Smooth muscle cell (in vitro differentiated cells): Measurements from ENCODE around the gene GIPC2. TPM values are rescaled to one million over a fixed set of nuclear protein-coding genes. Genes with fewer than 3 reads are reported as not detected.

Source experiments
- DNase-seq: peaks from one replicate; lab custom pipeline; 2025; ENCODE audit not compliant: unreplicated experiment; lab: John Stamatoyannopoulos, UW
- H2AFZ ChIP-seq: fragments of 200-600 bp; sonication (generic); 2 replicates; pipeline ENCODE4 v1.6.0; 2016; ENCODE audit warnings: antibody characterized with exemption, low read depth, mild to moderate bottlenecking
- H3F3A ChIP-seq: fragments of 200-600 bp; sonication (generic); 2 replicates; pipeline ENCODE4 v1.6.0; 2017; ENCODE audit warnings: antibody characterized with exemption, low read depth
- H3K27ac ChIP-seq: fragments of 200-600 bp; sonication (generic); 2 replicates; pipeline ENCODE4 v1.5.1; 2016; ENCODE audit warnings: low read depth, mild to moderate bottlenecking
- H3K27me3 ChIP-seq: fragments of 200-600 bp; sonication (generic); 2 replicates; pipeline ENCODE4 v1.6.1; 2016; ENCODE audit warnings: low read depth, mild to moderate bottlenecking
- H3K36me3 ChIP-seq: fragments of 200-600 bp; sonication (generic); 2 replicates; pipeline ENCODE4 v1.5.1; 2016; ENCODE audit warnings: low read depth
- H3K4me1 ChIP-seq: fragments of 200-600 bp; sonication (generic); 2 replicates; pipeline ENCODE4 v1.5.1; 2016; ENCODE audit warnings: low read depth
- H3K4me2 ChIP-seq: fragments of 200-600 bp; sonication (generic); 2 replicates; pipeline ENCODE4 v1.6.0; 2016; ENCODE audit warnings: mild to moderate bottlenecking
- H3K4me3 ChIP-seq: fragments of 200-600 bp; sonication (generic); 2 replicates; pipeline ENCODE4 v1.5.1; 2016; ENCODE audit warnings: mild to moderate bottlenecking
- H3K79me2 ChIP-seq: fragments of 200-600 bp; sonication (generic); 2 replicates; pipeline ENCODE4 v1.6.0; 2016; ENCODE audit warnings: low read depth, mild to moderate bottlenecking
- H3K9ac ChIP-seq: fragments of 200-600 bp; sonication (generic); 2 replicates; pipeline ENCODE4 v1.6.0; 2016; ENCODE audit warnings: low read depth
- H3K9me3 ChIP-seq: fragments of 200-600 bp; sonication (generic); replicated peaks from 2 replicates; pipeline ENCODE4 v1.5.1; 2016; ENCODE audit warnings: low read depth
- H4K20me1 ChIP-seq: fragments of 200-600 bp; sonication (generic); 2 replicates; pipeline ENCODE4 v1.6.0; 2016; ENCODE audit warnings: low read depth
- WGBS: methylation state at CpG from one replicate; pipeline ENCODE4 v1.1.7; 2016; ENCODE audit warnings: low lambda C conversion rate; 5-methylcytosine and 5-hydroxymethylcytosine counted together
- polyA plus RNA-seq: library from polyadenylated mRNA; unstranded; fragments of >200 nt; fragmentation: Nextera tagmentation; extraction: Ambion mirVana; gene quantifications from 2 replicates; pipeline ENCODE4 v1.2.1, GENCODE V29; 2016
- total RNA-seq: library from RNA; depleted of rRNA; stranded (reverse); fragments of >200 nt; gene quantifications from 2 replicates; pipeline ENCODE4 v1.2.3, GENCODE V29; 2014
- TF ChIP-seq, protein P1 (sequence below): fragments of 200-600 bp; sonication (generic); IDR thresholded peaks from 2 replicates; pipeline ENCODE4 v1.5.1; 2017; ENCODE audit warnings: borderline replicate concordance, mild to moderate bottlenecking, antibody characterized with exemption; ENCODE audit not compliant: insufficient read depth, poor library complexity, severe bottlenecking

Gene GIPC2
- total and polyA plus RNA-seq, 2 experiments from 2014 or later: 0.05 TPM; not detected in 1

DNA sequence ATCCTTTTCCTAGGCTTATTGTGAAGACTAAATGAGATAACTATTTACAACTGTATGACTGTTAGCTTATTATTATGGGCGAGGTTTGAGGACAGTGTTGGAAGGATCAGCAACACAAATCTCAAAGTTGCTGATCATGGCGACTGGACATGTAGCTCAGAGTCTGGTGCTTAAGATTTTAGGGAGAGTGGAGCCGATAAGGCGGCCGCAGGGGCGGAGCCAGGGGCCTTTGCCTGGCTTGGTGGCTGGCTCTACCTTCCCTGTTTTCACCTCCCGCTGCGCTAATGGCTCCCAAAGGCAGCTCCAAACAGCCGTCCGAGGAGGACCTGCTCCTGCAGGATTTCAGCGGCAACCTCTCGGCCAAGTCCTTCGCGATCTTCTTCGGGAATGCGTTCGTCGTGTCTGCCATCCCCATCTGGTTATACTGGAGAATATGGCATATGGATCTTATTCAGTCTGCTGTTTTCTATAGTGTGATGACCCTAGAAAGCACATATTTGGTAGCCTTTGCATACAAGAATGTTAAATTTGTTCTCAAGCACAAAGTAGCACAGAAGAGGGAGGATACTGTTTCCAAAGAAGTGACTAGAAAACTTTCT lies 45.5 kb downstream of the GIPC2 start:
- Histone ChIP-seq H4K20me1 (no peaks in the 10 kb centered on the region), H3K4me2 (no peak overlapping the region)

DNA sequence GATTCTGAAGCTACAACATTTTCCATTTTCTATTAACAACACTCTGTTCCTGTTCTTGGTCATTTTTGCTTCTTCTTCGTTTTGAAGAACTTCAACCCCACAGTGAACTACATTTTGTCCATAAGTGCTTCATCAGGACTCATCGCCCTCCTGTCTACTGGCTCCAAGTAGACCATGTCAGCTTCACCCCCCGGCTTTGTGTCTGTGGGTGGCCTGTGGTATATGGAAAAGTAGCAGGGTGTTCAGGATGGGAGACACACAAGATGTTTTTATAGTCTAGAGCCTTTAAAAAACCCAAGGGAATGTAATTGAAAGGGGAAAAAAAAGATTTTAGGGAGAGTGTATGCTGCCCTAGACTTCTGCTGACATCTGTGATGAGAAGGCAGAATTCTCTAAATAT lies 46.1 kb downstream of the GIPC2 start:
- Histone ChIP-seq H3K36me3 (no peaks in the 10 kb centered on the region), H3K9ac (no peak overlapping the region), H3K4me1 (no peaks in the 10 kb centered on the region), H3K27ac (no peak overlapping the region), H3K4me3 (no peak overlapping the region), H3K9me3 (no peaks in the 10 kb centered on the region), H3K27me3 (no peaks in the 10 kb centered on the region), H2AFZ (no peak overlapping the region), H4K20me1 (no peaks in the 10 kb centered on the region), H3K4me2 (no peak overlapping the region), H3F3A (no peaks in the 10 kb centered on the region), H3K79me2 (no peaks in the 10 kb centered on the region)
- TF ChIP-seq, protein P1, sequence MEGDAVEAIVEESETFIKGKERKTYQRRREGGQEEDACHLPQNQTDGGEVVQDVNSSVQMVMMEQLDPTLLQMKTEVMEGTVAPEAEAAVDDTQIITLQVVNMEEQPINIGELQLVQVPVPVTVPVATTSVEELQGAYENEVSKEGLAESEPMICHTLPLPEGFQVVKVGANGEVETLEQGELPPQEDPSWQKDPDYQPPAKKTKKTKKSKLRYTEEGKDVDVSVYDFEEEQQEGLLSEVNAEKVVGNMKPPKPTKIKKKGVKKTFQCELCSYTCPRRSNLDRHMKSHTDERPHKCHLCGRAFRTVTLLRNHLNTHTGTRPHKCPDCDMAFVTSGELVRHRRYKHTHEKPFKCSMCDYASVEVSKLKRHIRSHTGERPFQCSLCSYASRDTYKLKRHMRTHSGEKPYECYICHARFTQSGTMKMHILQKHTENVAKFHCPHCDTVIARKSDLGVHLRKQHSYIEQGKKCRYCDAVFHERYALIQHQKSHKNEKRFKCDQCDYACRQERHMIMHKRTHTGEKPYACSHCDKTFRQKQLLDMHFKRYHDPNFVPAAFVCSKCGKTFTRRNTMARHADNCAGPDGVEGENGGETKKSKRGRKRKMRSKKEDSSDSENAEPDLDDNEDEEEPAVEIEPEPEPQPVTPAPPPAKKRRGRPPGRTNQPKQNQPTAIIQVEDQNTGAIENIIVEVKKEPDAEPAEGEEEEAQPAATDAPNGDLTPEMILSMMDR: no peak
- 91% methylated on average over 3 of the region's 3 CpGs for whole genome bisulfite sequencing
- DNase-seq: no peak

More for the DNA sequence above, 45.5 kb downstream of the GIPC2 start:
- Histone ChIP-seq H3K4me1 (no peaks in the 10 kb centered on the region), H3K27me3 (no peaks in the 10 kb centered on the region), H3K4me3 (no peak overlapping the region), H2AFZ (no peak overlapping the region), H3K27ac (no peak overlapping the region), H3F3A (no peaks in the 10 kb centered on the region), H3K9me3 (no peaks in the 10 kb centered on the region), H3K9ac (no peak overlapping the region), H3K79me2 (no peaks in the 10 kb centered on the region), H3K36me3 (no peaks in the 10 kb centered on the region)
- 88% methylated on average over 18 of the region's 18 CpGs for WGBS
- no peak for DNase-seq
- TF ChIP-seq, protein P1: no peak

DNA sequence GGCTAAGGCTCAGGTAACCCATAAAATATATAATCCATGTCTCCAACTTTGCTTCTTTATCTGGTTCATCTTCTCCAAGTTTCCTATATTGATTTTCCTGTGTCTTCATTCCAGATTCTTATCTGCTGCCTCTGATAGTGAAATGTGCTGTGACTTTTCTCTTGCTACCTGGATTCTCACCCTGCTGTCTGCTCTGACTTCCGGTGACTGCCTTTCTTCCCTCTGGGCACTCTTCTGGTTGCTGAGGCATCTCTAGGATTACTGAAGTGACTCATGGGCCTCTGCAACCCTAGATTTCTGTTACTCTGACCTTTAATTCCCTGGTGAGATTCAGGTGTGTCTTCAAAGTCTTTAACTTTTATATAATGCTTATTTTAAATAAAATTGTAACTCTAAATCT lies 46.9 kb downstream of the GIPC2 start:
- 35% methylated on average over 1 of the region's 1 CpG for whole genome bisulfite sequencing
- no peaks in the 10 kb centered on the region for H3K4me1 ChIP-seq
- DNase-seq: no peak
- H3F3A ChIP-seq: no peaks in the 10 kb centered on the region
- no peaks in the 10 kb centered on the region for H4K20me1 ChIP-seq
- H3K79me2 ChIP-seq: no peaks in the 10 kb centered on the region
- TF ChIP-seq, protein P1: no peak
- H3K27me3 ChIP-seq: no peaks in the 10 kb centered on the region
- H3K4me3 ChIP-seq: no peak overlapping the region
- no peak overlapping the region for H3K4me2 ChIP-seq
- no peaks in the 10 kb centered on the region for H3K9me3 ChIP-seq
- no peaks in the 10 kb centered on the region for H3K36me3 ChIP-seq
- no peak overlapping the region for H3K27ac ChIP-seq
- no peak overlapping the region for H3K9ac ChIP-seq
- H2AFZ ChIP-seq: no peak overlapping the region

DNA sequence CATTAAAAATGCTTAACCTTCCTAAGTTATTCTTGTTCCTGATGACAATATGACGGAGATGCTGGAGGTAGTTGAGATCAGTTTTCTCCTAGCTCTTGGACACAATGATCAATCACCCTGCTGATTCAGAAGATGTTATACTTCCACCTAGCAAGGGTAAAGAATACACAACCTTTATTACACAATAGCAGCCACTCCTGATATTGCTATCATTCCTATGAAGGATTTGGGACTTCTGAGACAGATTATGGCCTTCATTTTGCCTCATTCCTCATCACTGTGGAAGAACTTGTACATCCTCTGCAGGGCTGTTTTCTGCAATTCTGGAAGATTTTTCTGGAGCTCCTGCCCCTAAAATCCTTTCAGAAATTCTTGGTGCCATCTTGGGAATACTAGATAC lies 47.8 kb downstream of the GIPC2 start:
- no peaks in the 10 kb centered on the region for H3K27me3 ChIP-seq
- no peak overlapping the region for H3K4me2 ChIP-seq
- no peaks in the 10 kb centered on the region for H3F3A ChIP-seq
- H3K9ac ChIP-seq: no peak overlapping the region
- H3K4me1 ChIP-seq: no peaks in the 10 kb centered on the region
- 96% methylated on average over 1 of the region's 1 CpG for WGBS
- H3K9me3 ChIP-seq: no peaks in the 10 kb centered on the region
- no peaks in the 10 kb centered on the region for H3K36me3 ChIP-seq
- H3K79me2 ChIP-seq: no peaks in the 10 kb centered on the region
- no peak overlapping the region for H3K4me3 ChIP-seq
- H3K27ac ChIP-seq: no peak overlapping the region
- TF ChIP-seq, protein P1: no peak
- no peak overlapping the region for H2AFZ ChIP-seq
- H4K20me1 ChIP-seq: no peaks in the 10 kb centered on the region
- no peak for DNase-seq
